Kidney glomerular epithelial cell (primary cell): ENCODE measurements around the gene POLR2J.
"Not testable (repeated sequence)": the region's sequence is repeated elsewhere in the genome, so short reads cannot be mapped to it uniquely, and the experiment has no call there.

Source experiments
- DNase-seq: peaks from one replicate; lab custom pipeline; 2025; lab: John Stamatoyannopoulos, UW

The POLR2J gene

DNA sequence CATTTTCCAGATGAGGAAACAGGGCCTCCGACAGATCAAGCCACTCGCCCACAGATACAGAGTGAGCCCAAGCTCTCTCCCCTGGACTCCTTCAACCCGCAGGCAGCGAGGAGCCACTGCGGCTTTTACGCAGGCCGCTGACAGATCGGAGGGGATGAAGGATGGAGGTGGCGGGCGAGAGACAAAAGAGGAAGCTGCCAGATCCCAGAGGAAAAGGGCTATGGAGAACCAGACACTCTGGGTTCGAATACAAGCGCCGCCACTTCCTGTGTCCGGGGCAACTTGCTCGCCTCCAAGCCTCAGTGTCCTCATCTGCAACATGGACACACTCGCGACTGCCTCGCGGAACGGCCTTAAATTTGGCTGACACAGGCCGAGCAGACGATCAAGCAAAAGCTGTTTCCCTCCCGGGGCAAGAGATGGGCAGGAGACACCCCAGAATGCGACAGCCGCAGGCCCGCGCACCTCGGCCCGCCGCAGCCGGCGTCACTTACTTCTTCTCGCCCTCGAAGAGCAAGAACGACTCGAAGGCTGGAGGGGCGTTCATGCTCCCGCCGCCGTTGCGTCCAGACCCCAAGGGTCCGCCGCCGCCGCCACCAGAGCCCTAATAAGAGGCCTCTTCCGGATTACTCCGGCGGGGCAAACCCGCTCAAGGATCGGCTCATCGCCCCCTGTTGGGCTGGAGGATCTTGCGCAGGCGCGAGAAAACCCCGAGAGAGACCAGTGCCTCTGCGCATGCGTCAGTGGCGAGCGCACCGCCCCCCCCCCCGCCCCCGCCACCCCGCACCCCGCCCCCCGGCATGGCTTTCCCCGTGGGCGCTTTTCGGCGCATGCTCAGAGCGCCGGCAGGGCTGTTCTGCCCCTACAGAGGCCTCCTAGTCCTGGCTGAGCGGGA is at the start of gene POLR2J:
TSS of gene POLR2J (minus strand) at position 609 of the 895 bp plus-strand sequence. CDS start at position 547, 62 bp downstream.
- DNase-seq: not testable (repeated sequence)

DNA sequence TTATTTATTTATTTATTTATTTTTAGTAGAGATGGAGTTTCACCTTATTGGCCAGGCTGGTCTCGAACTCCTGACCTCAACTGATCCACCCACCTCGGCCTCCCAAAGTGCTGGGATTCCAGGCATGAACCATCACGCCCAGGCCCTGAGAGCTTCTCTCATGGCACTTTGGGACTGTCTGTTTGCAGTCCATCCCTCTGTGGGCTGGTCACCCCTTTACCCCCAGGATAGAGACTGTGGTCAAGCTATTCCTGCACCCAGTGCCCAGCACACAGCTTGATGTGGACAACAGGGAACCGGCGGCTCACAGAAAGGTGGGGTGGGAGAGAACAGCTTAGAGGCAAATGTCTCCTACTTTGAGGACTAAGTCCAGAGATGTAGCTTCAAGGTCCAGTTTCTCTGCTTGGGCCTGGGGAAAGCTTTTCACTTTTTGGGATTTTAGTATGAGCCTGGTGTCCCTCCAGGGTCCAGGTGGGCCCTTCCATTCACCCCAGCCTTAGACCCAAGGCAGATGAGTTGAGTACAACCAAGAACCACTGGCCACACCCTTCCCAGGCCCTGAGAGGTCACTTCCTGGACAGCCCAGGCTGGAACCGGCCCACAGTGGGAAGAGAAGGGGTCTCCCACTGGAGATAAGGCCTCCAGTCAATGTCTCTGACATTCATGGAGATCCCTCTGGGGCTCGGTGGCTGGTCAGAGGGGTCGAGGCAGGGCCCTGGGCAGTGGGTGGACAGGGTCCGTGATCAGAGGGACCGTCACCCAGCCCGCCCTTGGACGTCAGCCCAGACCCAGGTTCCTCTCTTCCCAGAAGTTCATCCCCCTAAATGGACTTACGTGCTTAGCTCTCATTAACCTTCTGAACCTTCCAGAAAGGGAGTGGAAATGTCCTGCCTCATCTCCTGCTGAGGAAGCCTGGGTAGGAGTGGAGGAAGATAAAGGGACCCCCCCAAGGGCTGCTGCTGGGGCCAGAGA is 49.4 kb upstream of the POLR2J start:
- not testable (repeated sequence) for DNase-seq

DNA sequence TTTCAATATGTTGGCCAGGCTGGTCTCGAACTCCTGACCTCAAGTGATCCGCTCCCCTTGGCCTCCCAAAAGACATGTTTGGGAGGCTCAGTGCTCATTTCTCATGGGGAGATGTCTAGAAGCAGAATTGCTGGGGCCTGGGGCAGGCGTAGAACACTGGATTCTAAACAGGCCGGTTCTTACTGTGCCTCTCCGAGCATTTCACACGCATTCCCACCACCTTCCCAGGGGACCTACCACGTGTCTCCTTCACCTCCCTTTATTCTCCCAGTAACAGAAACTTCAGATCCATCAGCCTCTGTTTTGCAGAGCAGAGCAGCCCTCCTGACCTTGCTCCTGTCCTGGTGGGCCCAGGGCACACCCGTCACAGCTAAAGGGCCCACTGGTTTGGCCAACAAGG is 48.5 kb upstream of the POLR2J start:
- not testable (repeated sequence) for DNase-seq

DNA sequence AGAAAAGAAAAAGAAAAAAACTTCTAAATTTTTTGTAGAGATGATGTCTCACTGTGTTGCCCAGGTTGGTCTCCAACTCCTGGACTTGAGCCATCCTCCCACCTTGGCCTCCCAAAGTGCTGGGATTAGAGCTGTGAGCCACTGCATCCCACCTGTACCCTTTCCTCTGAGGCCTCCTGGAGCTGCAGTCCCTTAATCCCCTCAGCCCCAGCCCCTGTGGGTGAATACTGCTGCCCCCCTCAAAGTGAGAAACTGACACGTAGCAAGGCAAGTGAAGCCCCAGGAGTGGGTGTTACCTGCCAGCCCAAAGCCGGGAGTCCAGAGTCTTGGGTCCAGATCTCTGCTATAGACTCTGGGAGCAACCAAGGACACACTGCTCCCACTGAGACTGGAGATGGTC is 46.1 kb upstream of the POLR2J start:
- DNase-seq: not testable (repeated sequence)

DNA sequence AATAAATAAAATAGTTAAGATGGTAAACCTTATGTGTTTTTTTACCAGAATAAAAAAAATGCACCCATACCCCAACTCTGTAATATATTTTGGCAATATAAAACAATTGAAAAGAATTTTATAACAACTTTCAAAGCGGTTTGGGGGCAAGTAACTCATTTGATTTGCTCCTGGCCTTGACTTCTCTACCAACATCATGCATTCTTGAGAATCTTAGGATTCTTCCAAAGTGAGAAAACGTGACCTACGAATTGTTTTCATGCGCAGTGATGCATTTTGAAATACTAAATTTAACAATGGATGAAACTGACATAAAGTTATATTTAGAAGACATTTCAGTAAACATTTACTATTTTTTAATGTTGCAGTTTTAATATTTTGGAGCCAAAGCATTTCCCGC is 42.1 kb upstream of the POLR2J start:
- not testable (repeated sequence) for DNase-seq

DNA sequence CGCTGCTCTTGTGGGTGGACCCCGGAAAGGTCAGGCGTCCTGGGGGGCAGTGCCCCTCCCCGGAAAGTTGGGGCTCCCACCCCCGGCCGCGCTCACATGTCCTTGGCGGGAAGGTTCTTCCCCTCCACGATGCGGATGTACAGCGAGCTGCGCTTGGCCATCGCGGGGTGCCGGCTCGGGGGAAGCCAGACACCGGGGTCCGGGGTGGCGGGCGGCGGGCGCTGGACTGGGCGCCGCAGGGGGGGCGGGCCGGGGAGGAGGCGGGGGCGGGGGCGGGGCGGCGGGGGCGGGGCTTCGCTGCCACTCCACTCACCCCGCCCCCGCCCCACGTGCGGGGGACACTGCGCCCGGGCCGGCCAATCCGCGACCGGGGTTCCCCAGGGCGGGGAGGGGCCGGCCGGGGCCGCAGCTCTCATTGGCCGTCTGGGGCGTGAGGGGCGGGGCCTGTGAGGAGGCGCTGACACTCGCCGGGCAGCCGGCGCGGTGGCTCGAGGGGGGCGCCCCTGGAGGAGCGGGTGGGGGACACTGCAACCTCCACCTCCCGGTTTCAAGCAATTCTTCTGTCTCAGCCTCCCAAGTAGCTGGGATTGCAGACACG is 38.9 kb upstream of the POLR2J start, which contains the start of gene RASA4B:
TSS of gene RASA4B (minus strand) at position 228 of the 598 bp plus-strand sequence. CDS start at position 161, 67 bp downstream.
- not testable (repeated sequence) for DNase-seq

DNA sequence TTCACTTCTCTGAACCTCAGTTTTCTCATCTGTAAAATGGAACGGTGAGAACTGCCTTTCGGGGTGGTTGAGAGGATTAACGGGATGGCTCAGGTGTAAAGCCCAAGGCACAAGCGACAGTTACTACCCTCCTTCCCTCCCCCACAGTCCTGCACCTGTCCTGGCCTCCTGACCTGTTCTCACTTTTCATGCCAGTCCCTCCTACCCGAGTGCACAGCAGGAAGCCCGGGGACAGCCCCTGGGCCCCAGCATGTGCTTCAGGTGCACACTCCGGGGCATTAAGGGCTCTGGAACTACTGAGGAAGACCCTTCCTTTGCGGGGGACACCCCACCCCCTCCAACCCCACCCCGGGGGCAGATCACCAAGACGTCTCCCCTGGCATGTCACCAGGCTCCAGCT is 38.2 kb upstream of the POLR2J start:
- not testable (repeated sequence) for DNase-seq

DNA sequence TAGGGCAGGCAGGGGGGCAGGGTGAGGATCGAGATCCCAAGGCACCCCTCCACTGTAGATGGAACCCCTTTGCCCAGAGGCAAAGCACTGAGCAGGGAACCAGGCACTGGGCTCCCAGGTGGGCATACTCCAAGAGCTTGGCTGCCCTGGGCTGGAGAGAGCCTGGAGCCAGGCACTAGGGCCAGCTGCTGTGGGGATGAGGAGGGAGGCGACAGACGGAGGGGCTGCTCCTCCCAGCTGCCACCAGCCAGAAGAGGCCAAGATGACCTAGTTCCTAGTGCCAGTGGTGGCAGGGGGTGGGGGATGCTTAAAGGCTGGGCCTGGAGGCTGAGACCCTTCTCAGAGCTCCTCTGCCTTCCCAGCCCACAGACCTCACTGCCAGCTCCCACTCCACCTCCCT is 37.2 kb upstream of the POLR2J start:
- DNase-seq: not testable (repeated sequence)

DNA sequence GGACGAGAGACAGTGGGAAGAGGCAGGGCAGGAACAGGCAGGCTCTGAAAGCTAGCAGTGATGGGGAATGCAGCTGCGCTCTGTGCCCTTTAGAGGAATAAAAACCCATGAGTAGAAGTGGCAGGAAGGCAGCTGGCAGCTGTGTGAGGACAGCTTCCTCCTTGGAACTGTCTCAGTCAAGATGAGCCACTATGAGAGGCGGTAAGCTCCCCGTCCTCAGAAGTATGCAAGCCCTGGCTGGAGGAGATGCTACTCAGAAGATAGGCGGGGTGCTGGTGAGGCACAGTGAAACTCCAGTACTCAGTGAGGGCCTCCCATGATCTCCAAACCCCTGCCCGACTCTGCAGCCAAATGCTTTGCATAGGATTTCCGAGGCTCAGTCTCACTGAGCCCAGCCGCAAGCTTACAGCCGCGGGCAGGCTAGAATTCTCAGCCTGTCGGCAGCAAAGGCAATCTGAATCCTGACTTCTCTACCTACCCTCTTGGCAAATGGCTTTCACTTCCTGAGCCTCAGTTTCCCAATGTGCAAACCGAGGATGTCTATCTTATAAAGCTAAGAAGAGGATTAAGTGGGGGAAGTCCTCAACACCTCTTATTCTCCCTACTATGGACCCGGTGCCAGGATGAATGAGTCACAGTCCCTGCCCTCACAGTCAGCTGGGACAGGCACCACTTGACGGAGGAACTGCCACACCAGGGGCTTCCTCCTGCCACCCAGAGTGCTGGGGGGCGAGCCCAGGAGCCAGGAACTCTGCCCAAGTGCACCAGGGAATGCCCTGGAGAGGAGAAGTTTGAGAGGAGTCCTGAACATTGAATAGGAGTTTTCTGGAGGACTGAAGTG is 36.4 kb upstream of the POLR2J start:
- DNase-seq: not testable (repeated sequence)

DNA sequence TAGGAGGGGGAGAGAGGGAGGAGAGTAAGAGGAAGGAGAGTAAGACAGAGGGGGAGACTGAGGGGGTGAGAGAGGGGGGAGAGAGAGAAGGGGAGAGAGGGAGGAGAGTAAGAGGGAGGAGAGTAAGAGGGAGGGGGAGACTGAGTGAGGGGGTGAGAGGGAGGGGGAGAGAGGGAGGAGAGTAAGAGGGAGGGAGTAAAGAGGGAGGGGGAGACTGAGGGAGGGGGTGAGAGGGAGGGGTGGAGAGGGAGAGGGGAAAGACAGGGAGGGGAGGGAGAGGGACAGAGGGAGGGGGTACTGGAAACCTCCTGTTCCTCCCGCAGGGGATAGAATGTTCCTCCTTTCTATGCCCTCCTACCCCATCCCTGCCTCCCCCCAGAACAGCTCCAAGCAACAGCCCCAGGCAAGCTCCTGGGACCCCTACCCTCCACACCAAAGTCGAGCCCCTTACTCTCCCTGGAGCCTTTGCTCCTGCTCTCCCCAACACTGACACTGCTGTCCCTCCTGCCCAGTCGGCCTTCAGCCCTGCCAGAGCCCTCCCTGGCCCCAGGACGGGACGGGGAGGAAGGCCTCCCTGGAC is 34.0 kb upstream of the POLR2J start:
- not testable (repeated sequence) for DNase-seq

DNA sequence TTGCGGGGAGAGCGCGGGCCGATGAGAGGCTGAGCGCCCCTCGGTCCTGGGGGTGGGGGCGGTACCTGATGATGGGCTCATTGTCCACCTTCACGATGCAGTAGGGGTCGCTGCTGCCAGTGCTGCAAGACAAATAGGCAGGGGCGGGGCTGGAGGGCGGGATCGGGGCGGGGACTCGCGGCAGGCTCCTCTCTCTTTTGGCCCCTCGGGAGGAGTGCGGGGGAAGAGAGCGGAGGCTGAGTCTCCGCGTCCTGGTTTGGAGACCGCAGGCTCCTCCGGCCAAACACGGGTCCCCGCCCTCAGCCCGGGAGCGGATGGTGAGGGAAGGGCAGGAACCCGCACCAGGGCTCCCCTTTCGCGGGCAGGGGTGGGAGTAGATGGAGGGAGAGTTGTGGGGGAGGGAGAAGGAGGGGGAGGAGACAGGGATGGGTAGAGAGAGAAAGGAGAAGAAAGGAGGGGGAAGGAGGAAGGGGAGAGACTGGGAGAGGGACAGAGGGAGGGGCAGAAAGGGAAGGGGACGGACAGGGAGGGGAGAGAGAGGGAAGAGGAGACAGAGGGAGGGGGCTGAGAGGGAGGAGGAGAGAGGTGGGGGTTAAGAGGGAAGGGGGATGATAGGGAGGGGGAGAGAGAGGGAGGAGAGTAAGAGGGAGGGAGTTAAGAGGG is 33.3 kb upstream of the POLR2J start:
- DNase-seq: not testable (repeated sequence)

DNA sequence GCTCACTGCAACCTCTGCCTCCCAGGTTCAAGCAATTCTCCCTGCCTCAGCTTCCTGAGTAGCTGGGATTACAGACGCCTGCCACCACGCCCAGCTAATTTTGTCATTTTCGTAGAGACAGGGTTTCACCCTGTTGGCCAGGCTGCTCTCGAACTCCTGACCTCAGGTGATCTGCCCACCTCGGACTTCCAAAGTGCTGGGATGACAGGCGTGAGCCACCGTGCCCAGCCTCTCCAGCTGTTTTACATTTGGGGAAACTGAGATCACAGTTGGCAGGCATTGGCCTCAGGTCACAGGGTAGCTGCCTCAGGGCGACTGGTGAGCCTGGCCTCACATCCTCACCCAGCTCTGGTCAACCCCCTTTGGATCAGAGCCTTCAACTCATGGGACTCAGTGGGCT is 31.9 kb upstream of the POLR2J start:
- DNase-seq: not testable (repeated sequence)

DNA sequence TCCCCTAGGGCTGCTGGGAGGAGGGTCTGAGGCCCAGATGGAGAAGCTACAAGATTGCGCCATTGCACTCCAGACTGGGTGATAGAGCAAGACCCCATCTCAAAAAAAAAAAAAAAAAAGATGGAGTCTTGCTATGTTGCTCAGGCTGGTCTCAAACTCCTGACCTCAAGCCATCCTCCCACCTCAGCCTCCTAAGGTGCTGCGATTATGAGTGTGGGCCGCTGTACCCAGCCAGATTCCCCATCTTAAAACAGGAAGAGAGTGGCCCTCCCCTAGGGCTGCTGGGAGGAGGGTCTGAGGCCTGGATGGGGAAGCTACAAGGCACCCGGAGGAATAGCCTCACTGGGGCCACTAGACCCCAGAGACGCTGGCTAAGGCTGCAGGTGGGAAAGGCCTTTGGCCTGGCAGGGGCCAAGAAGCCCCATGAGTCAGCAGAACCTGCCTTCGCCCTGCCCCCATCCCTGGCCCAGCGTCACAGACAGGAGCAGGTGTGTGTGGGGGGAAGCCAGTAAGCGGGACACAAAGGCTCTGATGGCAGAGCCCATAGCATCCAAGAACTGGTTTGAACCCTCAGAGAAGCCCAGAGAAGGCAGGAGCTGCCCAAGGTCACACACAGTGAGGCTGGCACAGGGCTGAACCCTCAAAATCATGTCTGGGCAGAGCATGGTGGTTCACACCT is 28.8 kb upstream of the POLR2J start:
- not testable (repeated sequence) for DNase-seq

DNA sequence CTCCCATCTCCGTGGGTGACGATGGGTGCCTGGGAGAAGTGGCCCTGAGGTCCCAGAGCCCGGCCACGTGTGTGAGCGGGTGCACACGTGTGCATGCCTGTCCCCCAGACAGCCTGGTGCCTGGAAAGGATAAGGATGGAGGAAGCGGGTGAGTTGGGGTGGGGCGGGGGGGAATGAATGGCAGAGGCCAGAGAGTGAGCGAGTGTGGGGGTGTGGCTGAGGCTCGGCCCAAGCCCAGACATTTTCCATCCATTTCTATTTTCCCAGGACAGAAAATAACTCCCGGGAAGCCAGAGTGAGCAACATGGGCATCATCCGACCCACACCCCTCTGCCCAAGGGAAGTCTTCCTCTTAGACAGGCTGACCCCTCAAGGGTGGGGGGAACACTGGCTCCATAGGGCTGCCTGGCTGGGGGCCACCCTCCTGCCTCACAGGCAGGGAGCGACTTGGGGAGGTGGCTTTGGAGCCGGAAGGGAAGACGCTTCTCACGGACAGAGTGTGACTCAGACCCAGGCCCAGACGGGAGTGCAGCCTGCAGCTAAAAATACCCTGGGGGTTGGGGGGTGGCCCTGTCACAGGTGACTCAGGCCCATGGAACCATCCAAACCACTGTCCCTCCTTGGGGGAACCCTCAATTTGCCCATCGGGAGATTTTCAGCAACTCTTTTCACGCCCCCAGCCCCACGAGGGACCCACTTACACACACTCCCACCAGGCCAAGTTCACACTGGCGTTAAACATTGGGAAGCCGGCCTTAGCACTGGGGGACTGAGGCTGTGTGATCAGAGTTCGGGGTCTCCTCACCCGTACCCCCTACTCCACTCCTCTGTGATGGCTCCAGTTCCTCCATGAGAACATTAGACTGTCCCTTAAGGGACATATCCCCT is 26.8 kb upstream of the POLR2J start:
- not testable (repeated sequence) for DNase-seq

DNA sequence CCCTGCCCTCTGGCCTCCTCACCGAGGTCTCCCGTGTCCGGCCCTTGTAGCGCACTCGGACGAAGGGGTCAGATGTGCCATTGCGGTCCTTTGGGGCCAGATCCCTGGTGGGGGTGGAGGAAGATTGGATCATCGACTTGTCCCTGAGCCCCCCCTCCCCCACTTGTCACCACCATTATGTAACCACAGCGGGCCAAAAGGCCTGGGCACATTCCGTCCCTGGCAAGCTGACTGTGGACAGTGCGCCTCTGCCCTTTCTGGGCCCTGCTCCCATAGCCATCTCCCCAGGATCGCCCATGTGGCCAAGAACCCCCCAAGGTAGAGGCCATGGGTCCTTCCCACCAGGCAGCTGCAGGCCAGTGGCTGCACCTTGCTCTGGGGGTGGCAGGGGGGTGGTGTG is 24.4 kb upstream of the POLR2J start:
- not testable (repeated sequence) for DNase-seq

DNA sequence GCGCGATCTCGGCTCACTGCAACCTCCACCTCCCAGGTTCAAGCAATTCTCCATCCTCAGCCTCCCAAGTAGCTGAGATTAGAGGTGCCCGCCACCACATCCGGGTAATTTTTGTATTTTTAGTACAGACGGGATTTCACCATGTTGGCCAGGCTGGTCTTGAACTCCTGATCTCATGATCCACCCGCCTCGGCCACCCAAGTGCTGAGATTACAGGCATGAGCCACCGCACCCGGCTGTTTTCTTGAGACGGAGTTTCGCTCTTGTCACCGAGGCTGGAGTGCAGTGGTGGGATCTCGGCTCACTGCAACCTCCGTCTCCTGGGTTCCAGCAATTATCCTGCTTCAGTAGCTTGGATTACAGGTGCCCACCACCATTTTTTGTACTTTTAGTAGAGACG is 19.6 kb upstream of the POLR2J start:
- DNase-seq: not testable (repeated sequence)

DNA sequence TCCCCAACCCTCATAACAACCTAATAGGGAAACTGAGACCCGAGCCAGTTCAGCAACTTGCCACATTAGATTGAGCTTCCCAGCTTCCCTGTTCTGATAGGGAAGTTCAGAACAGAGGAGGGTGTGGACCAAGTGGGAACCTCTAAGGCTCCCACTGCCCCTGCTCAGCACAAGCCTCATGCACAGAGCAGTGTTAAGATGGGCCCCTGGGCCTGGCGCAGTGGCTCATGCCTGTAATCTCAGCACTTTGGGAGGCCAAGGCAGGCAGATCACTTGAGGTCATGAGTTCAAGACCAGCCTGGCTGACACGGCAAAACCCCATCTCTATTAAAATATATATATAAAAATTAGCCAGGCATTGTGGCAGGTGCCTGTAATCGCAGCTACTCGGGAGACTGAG is 18.6 kb upstream of the POLR2J start:
- not testable (repeated sequence) for DNase-seq

DNA sequence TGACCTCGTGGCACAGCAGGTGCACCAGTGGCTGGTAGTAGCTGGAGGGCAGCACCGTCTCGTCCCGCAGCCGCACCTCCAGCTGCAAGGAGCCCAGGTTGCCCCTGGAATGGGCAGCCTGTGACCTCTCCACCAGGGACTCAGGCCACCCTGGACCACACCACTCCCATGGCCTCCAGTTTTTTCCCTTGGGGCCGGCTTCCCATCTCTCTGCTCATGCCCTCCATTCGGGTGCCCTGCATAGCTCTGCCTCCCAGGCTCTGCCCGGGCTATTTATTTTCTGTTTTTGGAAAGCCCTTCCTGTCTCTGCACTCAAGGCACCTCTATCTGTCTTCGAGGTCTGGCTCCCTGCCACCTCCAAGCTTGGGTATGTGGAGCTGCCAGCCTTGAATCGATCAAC is 18.1 kb upstream of the POLR2J start:
- not testable (repeated sequence) for DNase-seq
